ENCODE data around the gene ADH1A.
"Not testable (repeated sequence)": the region's sequence is repeated elsewhere in the genome, so short reads cannot be mapped to it uniquely, and the experiment has no call there.

Gene ADH1A

GRCh38 chr4:99276417-99276816 lies 14.4 kb downstream of the ADH1A start:
- DNase-seq = no peak

DNA sequence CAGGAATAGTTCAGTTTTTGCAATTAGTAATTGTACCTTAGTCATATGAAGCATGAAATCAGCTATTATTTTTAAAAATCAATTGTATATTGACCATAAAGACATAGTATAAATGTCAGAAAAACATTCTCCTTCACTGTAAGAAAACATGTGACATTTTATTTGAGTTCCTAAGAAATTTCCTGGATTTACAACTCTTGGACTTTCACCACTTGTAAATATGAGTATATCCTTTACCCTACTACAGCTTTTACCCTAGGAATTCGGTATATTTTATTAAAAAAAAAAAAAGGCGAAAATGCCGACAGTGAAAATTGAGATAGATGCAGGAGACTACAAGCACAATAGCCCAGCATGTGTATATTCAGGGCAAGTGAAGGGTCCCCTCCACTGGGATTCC lies 14.9 kb downstream of the ADH1A start:
- no peak for DNase-seq

DNA sequence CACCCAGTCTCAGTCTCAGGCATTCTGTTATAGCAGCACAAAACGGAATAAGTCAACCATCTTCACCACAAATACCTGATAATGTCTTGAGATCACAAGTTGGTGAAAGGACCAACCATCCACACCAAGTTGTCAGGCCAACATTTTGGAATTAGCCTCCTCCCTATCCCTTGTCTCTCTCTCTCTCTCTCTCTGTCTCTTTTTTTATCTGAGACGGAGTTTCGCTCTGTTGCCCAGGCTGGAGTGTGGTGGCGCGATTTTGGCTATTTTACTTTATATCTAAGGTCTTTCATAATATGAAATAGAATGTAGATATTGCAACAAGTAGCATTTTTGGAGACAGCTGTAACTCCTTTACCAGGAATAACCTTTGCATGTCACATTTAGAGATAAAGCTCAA lies 15.7 kb downstream of the ADH1A start:
- no peak for DNase-seq

DNA sequence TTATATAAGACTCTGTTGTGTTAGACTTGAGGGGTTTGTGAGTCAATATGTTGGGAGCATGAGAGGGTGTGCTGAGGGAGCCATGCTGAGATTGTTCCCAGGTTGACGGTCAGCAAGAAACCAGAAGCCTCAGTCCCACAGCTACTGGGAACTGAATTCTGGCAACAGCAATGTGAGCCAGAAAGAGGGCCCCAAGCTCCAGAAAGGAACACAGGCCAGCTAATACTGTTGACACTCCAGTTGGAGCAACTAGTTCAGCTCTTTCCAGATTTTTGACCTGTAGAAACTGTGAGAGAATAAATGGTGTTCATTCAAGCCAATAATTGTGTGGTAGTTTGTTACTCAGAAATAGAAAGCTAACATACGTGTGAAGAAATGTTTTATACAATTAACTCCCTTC lies 17.1 kb downstream of the ADH1A start:
- DNase-seq = no peak

- no peak for DNase-seq
Measured at GRCh38 chr4:99264927-99265326, 25.9 kb downstream of the ADH1A start.

GRCh38 chr4:99252746-99253145 lies 38.0 kb downstream of the ADH1A start:
- DNase-seq = no peak

DNA sequence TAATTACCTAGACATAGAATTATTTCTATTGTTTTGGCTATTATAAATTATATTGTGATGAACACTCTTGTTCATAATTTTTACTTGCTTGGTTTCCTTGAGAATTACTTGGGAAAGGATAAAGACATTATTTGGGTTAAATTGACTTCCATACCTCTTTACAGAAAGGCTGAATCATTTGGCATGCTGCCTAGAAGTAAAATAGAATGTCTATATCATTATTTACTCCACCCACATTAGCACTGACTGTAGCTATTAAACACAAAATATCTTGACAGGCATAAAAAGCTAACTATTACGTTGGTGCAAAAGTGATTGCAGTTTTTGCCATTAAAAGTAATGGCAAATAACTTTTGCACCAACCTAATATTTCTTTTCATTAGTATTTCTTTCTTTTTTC lies 42.1 kb downstream of the ADH1A start:
- no peak for DNase-seq

- DNase-seq = no peak
Measured at GRCh38 chr4:99235955-99236354, 54.8 kb downstream of the ADH1A start.

DNA sequence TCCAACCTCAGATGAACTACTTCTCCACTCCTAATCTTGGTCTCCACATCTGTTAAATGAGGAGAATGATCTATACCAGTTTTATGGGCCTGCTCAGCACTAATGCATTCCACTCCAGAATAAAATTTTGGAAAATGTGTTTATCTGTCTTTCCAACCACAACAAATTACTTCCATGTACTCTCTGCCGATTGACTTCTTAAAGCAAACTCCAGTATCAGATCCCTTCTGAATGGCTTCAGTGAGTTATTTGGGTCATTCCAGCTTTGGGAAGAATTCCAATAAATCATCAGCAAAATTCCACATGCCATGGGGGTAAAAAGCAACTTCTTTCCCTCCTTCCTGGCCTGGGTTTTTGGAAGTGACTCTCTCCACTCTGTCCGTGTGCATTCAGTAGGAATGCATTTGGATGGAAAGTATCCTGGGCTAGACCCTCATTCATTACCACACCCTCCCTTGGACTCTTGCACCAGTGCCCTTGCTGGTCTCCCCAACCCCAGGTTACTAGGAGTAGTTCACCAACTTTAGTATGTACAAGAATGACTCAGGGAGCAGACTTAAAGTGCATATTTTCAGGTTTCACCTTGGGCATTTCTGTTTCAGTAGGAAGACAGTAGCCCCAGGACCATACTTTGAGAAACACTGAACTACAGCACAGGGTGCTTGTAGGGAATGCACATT lies 56.3 kb downstream of the ADH1A start:
- no peak for DNase-seq

- not testable (repeated sequence) for DNase-seq
Measured at GRCh38 chr4:99233397-99233796, 57.4 kb downstream of the ADH1A start.

DNA sequence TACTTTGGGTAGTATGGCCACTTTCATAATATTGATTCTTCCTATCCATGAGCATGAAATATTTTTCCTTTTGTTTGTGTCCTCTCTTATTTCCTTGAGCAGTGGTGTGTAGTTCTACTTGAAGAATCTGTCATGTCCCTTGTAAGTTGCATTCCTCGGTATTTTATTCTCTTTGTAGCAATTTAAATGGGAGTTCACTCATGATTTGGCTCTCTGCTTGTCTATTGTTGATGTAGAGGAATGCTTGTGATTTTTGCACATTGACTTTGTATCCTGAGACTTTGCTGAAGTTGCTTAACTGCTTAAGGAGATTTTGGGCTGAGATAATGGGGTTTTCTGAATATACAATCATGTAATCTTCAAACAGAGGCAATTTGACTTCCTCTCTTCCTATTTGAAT lies 62.1 kb downstream of the ADH1A start:
- not testable (repeated sequence) for DNase-seq

- not testable (repeated sequence) for DNase-seq
Measured at GRCh38 chr4:99227646-99228045, 63.1 kb downstream of the ADH1A start.

Data from NCI-H1436 treated with DMSO at 0.1 percent for 48 hours (cell line).